B cell (primary cell): ENCODE data around the gene SSU72. TPM values are rescaled to one million over a fixed set of nuclear protein-coding genes. Genes with fewer than 3 reads are reported as not detected.

ENCODE experiments used
- ATAC-seq: fragments of 200-7000 bp; cut with Tn5 transposase; one replicate; pipeline ENCODE4 v1.10.0; 2021; ENCODE audit warnings: low read depth, mild to moderate bottlenecking, moderate number of reproducible peaks, moderate library complexity
- CTCF ChIA-PET: fragments of 350-600 bp; sonication (Branson Sonifier 250); formaldehyde crosslinking; loops from one replicate; lab custom pipeline; 2021; ENCODE audit warnings: antibody characterized with exemption, inconsistent platforms; lab: Charles Lee
- POLR2A ChIA-PET: fragments of 350-600 bp; sonication (Branson Sonifier 250); formaldehyde crosslinking; loops from one replicate; lab custom pipeline; 2021; ENCODE audit warnings: antibody characterized with exemption; lab: Charles Lee
- DNase-seq: peaks from one replicate; pipeline ENCODE4 v3.0.0; 2013
- H2AFZ ChIP-seq: 2 replicates; pipeline ENCODE4 v1.6.1; 2012; ENCODE audit warnings: mild to moderate bottlenecking, low read depth, low read length; ENCODE audit not compliant: insufficient read depth, poor library complexity, severe bottlenecking
- H3K27ac ChIP-seq, 2 donors: 1 replicate in 1 of 2; 2 replicates in 1 of 2; pipeline ENCODE4 v1.5.1; 2012 to 2013; ENCODE audit warnings: low read length in 2 of 2, mild to moderate bottlenecking in 2 of 2, moderate library complexity in 1 of 2
- H3K27me3 ChIP-seq, 4 experiments: fragments of 200-600 bp in 1 of 4; sonication (generic) in 1 of 4; replicated peaks in 1 of 4; 1 replicate in 2 of 4; 2 replicates in 2 of 4; pipeline versions ENCODE4 v1.6.1 to v1.7.0; 2013 to 2016; ENCODE audit warnings: low read length in 3 of 4, mild to moderate bottlenecking in 2 of 4, mixed read lengths in 1 of 4, moderate library complexity in 1 of 4; ENCODE audit not compliant: insufficient read depth in 4 of 4, control insufficient read depth in 3 of 4; ENCODE audit errors: control extremely low read depth in 1 of 4
- H3K36me3 ChIP-seq, 2 experiments: replicated peaks in 1 of 2; 1 replicate in 1 of 2; 2 replicates in 1 of 2; pipeline versions ENCODE4 v1.6.1 to v1.7.1; 2013; ENCODE audit warnings: low read length in 1 of 2; ENCODE audit not compliant: insufficient read depth in 2 of 2, control insufficient read depth in 1 of 2; ENCODE audit errors: control extremely low read depth in 1 of 2, extremely low read depth in 1 of 2
- H3K4me1 ChIP-seq, 2 donors: fragments of 200-600 bp in 1 of 2; sonication (generic) in 1 of 2; 1 replicate in 1 of 2; 2 replicates in 1 of 2; pipeline versions ENCODE4 v1.5.1 to v1.6.1; 2013 to 2017; ENCODE audit warnings: low read length in 2 of 2; ENCODE audit not compliant: control insufficient read depth in 2 of 2, insufficient read depth in 2 of 2
- H3K4me2 ChIP-seq: replicated peaks from 2 replicates; pipeline ENCODE3; 2012; ENCODE audit warnings: mild to moderate bottlenecking, low read depth, low read length; ENCODE audit not compliant: poor library complexity, severe bottlenecking
- H3K4me3 ChIP-seq, 5 experiments: fragments of 200-600 bp in 1 of 5; sonication (generic) in 1 of 5; 1 replicate in 3 of 5; 2 replicates in 2 of 5; pipeline versions ENCODE4 v1.5.1 to v1.7.0; 2011 to 2016; ENCODE audit warnings: low read length in 4 of 5, mild to moderate bottlenecking in 4 of 5, low read depth in 2 of 5, control low read depth in 1 of 5, moderate library complexity in 1 of 5; ENCODE audit not compliant: insufficient read depth in 1 of 5; ENCODE audit errors: control extremely low read depth in 1 of 5, extremely low read depth in 1 of 5
- H3K79me2 ChIP-seq: fragments of 200-600 bp; sonication (generic); one replicate; pipeline ENCODE4 v1.6.0; 2016; ENCODE audit warnings: low read length; ENCODE audit not compliant: control insufficient read depth, insufficient read depth
- H3K9ac ChIP-seq: fragments of 200-600 bp; sonication (generic); 2 replicates; pipeline ENCODE4 v1.6.1; 2017; ENCODE audit warnings: mild to moderate bottlenecking, low read length, moderate library complexity
- H3K9me3 ChIP-seq, 3 donors: one replicate each; pipeline versions ENCODE4 v1.6.1 to v1.7.1; 2013; ENCODE audit warnings: low read length in 2 of 3; ENCODE audit not compliant: control insufficient read depth in 2 of 3, insufficient read depth in 1 of 3; ENCODE audit errors: control extremely low read depth in 1 of 3
- H4K20me1 ChIP-seq: 2 replicates; pipeline ENCODE4 v1.6.0; 2012; ENCODE audit warnings: mild to moderate bottlenecking, low read length; ENCODE audit not compliant: insufficient read depth, control insufficient read depth, poor library complexity, severe bottlenecking
- H3K27ac Mint-ChIP-seq: one replicate; pipeline ENCODE4 v1.8.0; 2021; ENCODE audit warnings: mixed read lengths
- H3K27me3 Mint-ChIP-seq: one replicate; pipeline ENCODE4 v1.8.0; 2021; ENCODE audit warnings: mixed read lengths
- H3K4me1 Mint-ChIP-seq: one replicate; pipeline ENCODE4 v1.8.0; 2021; ENCODE audit warnings: mixed read lengths
- H3K4me3 Mint-ChIP-seq: one replicate; pipeline ENCODE4 v1.8.0; 2021; ENCODE audit warnings: mixed read lengths
- H3K9me3 Mint-ChIP-seq: one replicate; pipeline ENCODE4 v1.8.0; 2022; ENCODE audit warnings: mixed read lengths; ENCODE audit not compliant: insufficient read depth
- CTCF ChIP-seq: fragments of 200-600 bp; IDR thresholded peaks from one replicate; pipeline ENCODE4 v1.8.0; 2022; ENCODE audit warnings: antibody characterized with exemption, mild to moderate bottlenecking
- EZH2 ChIP-seq: IDR thresholded peaks from 2 replicates; pipeline ENCODE4 v1.6.1; 2012; ENCODE audit warnings: borderline replicate concordance, low read depth, mild to moderate bottlenecking, moderate library complexity, low read length; ENCODE audit not compliant: insufficient read depth, poor library complexity, severe bottlenecking
- WGBS: methylation state at CpG from one replicate; pipeline ENCODE4 v1.1.5; 2013; ENCODE audit warnings: missing lambda C conversion rate; ENCODE audit not compliant: insufficient coverage; 5-methylcytosine and 5-hydroxymethylcytosine counted together
- intact Hi-C: fragments of 100-400 bp; cut with micrococcal nuclease; formaldehyde crosslinking; loops from one replicate; pipeline ENCODE4 v1.10.0; 2022
- polyA plus RNA-seq: library from polyadenylated mRNA; depleted of rRNA; stranded (reverse); fragments of >200 nt; gene quantifications from 2 replicates; pipeline ENCODE4 v1.2.3, GENCODE V29; 2012
- total RNA-seq, 2 donors: library from RNA; stranded (reverse); fragments of 120-200 nt in 1 of 2; gene quantifications; 1 replicate in 1 of 2; 2 replicates in 1 of 2; pipeline versions ENCODE4 v1.2.3 to v1.2.4, GENCODE V29; 2013 to 2022

The SSU72 gene
- total and polyA plus RNA-seq, 2 donors (not counting 1 experiment from before 2014, with no cell fraction given): 86.8 to 112 TPM

GRCh38 chr1:1538334-1538733, 36.3 kb downstream of the SSU72 start:
- H3K9me3 ChIP-seq: no peaks in the 10 kb centered on the region
- H3K27ac ChIP-seq: no peak overlapping the region
- intact Hi-C loops: no loop called here
- H3K36me3 ChIP-seq: peaks cover 0 to 18% of the 10 kb centered on the region in 2 experiments
- H4K20me1 ChIP-seq: peaks cover 8% of the 10 kb centered on the region
- H3K27me3 ChIP-seq: peaks cover 0 to 7% (median 1%) of the 10 kb centered on the region in 4 experiments
- Mint-ChIP-seq H3K27ac (peak overlapping the region; percentile 59), H3K4me3 (peak overlapping the region; percentile 68), H3K27me3 (peaks cover 3% of the 10 kb centered on the region), H3K4me1 (peaks cover 7% of the 10 kb centered on the region), H3K9me3 (no peaks in the 10 kb centered on the region)
- H3K4me1 ChIP-seq: peaks cover 6 to 11% of the 10 kb centered on the region in 2 donors
- ChIA-PET POLR2A (no interaction called here), CTCF (no interaction called here)
- ATAC-seq (no peak), DNase-seq (no peak)
- H3K9ac ChIP-seq: no peak overlapping the region
- TF ChIP-seq EZH2: no peak
- no peak for TF ChIP-seq CTCF
- H2AFZ ChIP-seq: no peak overlapping the region
- no peak overlapping the region for H3K4me3 ChIP-seq
- H3K4me2 ChIP-seq: no peak overlapping the region
- WGBS: 92% methylated on average over 23 of the region's 23 CpGs
- peaks cover 23% of the 10 kb centered on the region for H3K79me2 ChIP-seq

DNA sequence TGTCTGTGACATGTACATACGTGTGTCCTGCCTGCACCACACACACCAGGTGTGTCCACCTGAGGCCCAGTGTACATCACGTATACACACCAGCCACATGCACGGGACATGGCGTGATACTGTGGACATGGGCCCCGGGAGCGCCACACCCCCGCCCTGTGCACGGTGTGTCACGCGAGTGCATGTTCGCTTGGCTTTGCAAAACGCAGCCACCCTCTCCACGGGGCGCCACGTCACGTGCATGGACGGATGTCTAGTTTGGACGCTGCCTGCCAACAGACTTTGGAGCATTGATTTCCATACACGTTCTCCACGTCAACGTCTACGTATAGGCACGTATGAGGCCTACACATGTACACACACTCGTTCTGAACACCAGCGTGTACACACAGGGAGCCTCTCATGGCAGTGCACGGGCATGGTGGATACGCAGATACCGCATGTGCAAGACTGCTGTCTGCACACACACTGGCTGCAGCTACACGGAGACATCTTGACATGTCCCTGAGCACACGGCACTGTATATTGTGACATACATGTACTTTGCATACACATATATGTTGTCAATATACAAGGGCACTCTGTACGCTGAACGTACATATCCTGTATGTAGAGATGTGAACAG, 36.9 kb downstream of the SSU72 start:
- H4K20me1 ChIP-seq: peaks cover 8% of the 10 kb centered on the region
- ChIA-PET POLR2A (no interaction called here), CTCF (no interaction called here)
- Mint-ChIP-seq H3K4me1 (peaks cover 7% of the 10 kb centered on the region), H3K27ac (no peak overlapping the region), H3K4me3 (peak overlapping the region; percentile 68), H3K9me3 (no peaks in the 10 kb centered on the region), H3K27me3 (peaks cover 3% of the 10 kb centered on the region)
- peaks cover 6 to 11% of the 10 kb centered on the region in 2 donors for H3K4me1 ChIP-seq
- intact Hi-C loops: no loop called here
- no peak overlapping the region for H3K4me2 ChIP-seq
- H3K9me3 ChIP-seq: no peaks in the 10 kb centered on the region
- TF ChIP-seq CTCF: no peak
- no peak for TF ChIP-seq EZH2
- peaks cover 18% of the 10 kb centered on the region for H3K79me2 ChIP-seq
- 96% methylated on average over 28 of the region's 32 CpGs for WGBS
- no peak overlapping the region for H3K27ac ChIP-seq
- H3K4me3 ChIP-seq: no peak overlapping the region
- no peak for DNase-seq
- peaks cover 0 to 15% of the 10 kb centered on the region in 2 experiments for H3K36me3 ChIP-seq
- no peak overlapping the region for H2AFZ ChIP-seq
- no peak for ATAC-seq
- H3K27me3 ChIP-seq: peaks cover 0 to 7% (median 1%) of the 10 kb centered on the region in 4 experiments
- H3K9ac ChIP-seq: no peak overlapping the region
